PC-3 (cell line): Measurements from ENCODE around the gene CCNB2. TPM values are rescaled to one million over a fixed set of nuclear protein-coding genes. Genes with fewer than 3 reads are reported as not detected.

Experiments used
- ATAC-seq: fragments of 200-7000 bp; cut with Tn5 transposase; 2 replicates; pipeline ENCODE4 v1.9.1; 2020; ENCODE audit warnings: mild to moderate bottlenecking, moderate library complexity
- BruUV-seq: library from RNA; stranded (reverse); fragments of 400-500 nt; replicated peaks from 2 replicates; lab custom pipeline; 2021; lab: Mats Ljungman, UMichigan
- CTCF ChIA-PET: fragments of 300-600 bp; sonication (Branson Sonifier 250); formaldehyde crosslinking; loops from one replicate; lab custom pipeline; 2022; ENCODE audit warnings: antibody characterized with exemption; lab: Charles Lee
- POLR2A ChIA-PET: fragments of 300-600 bp; sonication (Branson Sonifier 250); formaldehyde crosslinking; loops from one replicate; lab custom pipeline; 2022; ENCODE audit warnings: antibody characterized with exemption; ENCODE audit not compliant: unreplicated experiment; lab: Charles Lee
- DNase-seq: peaks from one replicate; pipeline ENCODE4 v3.0.0-alpha.2; 2015
- H2AFZ ChIP-seq: fragments of 300-600 bp; sonication (generic); 2 replicates; pipeline ENCODE4 v1.6.0; 2016; ENCODE audit warnings: antibody characterized with exemption, low read length
- H3F3A ChIP-seq: fragments of 300-600 bp; sonication (generic); one replicate; pipeline ENCODE4 v1.6.0; 2017; ENCODE audit warnings: antibody characterized with exemption, low read length, control low read depth, mild to moderate bottlenecking; ENCODE audit not compliant: unreplicated experiment
- H3K27ac ChIP-seq: fragments of 300-600 bp; sonication (generic); 2 replicates; pipeline ENCODE4 v1.5.1; 2016; ENCODE audit warnings: mild to moderate bottlenecking, low read length
- H3K27me3 ChIP-seq: fragments of 300-600 bp; sonication (generic); 2 replicates; pipeline ENCODE4 v1.6.1; 2016; ENCODE audit warnings: low read length, mixed read lengths
- H3K36me3 ChIP-seq: fragments of 300-600 bp; sonication (generic); 2 replicates; pipeline ENCODE4 v1.6.1; 2016; ENCODE audit warnings: low read depth, mixed run types, low read length, mixed read lengths
- H3K4me1 ChIP-seq: fragments of 300-600 bp; sonication (generic); 2 replicates; pipeline ENCODE4 v1.5.1; 2016; ENCODE audit warnings: low read length; ENCODE audit not compliant: insufficient read depth
- H3K4me2 ChIP-seq: fragments of 300-600 bp; sonication (generic); 2 replicates; pipeline ENCODE4 v1.6.0; 2016; ENCODE audit warnings: low read length
- H3K4me3 ChIP-seq: fragments of 300-600 bp; sonication (generic); 2 replicates; pipeline ENCODE4 v1.5.1; 2016; ENCODE audit warnings: mild to moderate bottlenecking, low read length, mixed read lengths
- H3K79me2 ChIP-seq: fragments of 300-600 bp; sonication (generic); 2 replicates; pipeline ENCODE4 v1.6.1; 2017; ENCODE audit warnings: low read length, mixed read lengths
- H3K9ac ChIP-seq: fragments of 300-600 bp; sonication (generic); 2 replicates; pipeline ENCODE4 v1.6.0; 2016; ENCODE audit warnings: mild to moderate bottlenecking, low read length
- H3K9me2 ChIP-seq: fragments of 300-600 bp; sonication (generic); replicated peaks from 2 replicates; pipeline ENCODE4 v1.6.1; 2016; ENCODE audit warnings: mixed run types, low read length, mixed read lengths
- H3K9me3 ChIP-seq: fragments of 300-600 bp; sonication (generic); 2 replicates; pipeline ENCODE4 v1.6.1; 2016; ENCODE audit warnings: low read length, mixed read lengths
- H4K20me1 ChIP-seq: fragments of 300-600 bp; sonication (generic); 2 replicates; pipeline ENCODE4 v1.6.1; 2016; ENCODE audit warnings: low read length, mixed read lengths
- EZH2 ChIP-seq: fragments of 300-600 bp; sonication (generic); IDR thresholded peaks from one replicate; pipeline ENCODE4 v1.6.1; 2017; ENCODE audit warnings: antibody characterized with exemption, mild to moderate bottlenecking, low read length; ENCODE audit not compliant: unreplicated experiment
- EZH2phosphoT487 ChIP-seq: fragments of 300-600 bp; sonication (generic); IDR thresholded peaks from 2 replicates; pipeline ENCODE4 v1.6.1; 2018; ENCODE audit warnings: mild to moderate bottlenecking, antibody characterized with exemption, low read length, borderline replicate concordance
- intact Hi-C: fragments of 100-400 bp; cut with micrococcal nuclease; formaldehyde crosslinking; loops from 2 replicates; pipeline ENCODE4 v1.9.0; 2023
- total RNA-seq: library from RNA; depleted of rRNA; stranded (reverse); fragments of >200 nt; gene quantifications from 2 replicates; pipeline ENCODE4 v1.2.3, GENCODE V29; 2014
- TF ChIP-seq, protein P1 (sequence below): fragments of 300-600 bp; sonication (generic); conservative IDR thresholded peaks from 2 replicates; pipeline ENCODE4 v1.5.1; 2017; ENCODE audit warnings: antibody characterized with exemption, low read depth, mild to moderate bottlenecking, low read length

The CCNB2 gene
- total RNA-seq, 1 experiment from 2014 or later = 61.7 TPM

DNA sequence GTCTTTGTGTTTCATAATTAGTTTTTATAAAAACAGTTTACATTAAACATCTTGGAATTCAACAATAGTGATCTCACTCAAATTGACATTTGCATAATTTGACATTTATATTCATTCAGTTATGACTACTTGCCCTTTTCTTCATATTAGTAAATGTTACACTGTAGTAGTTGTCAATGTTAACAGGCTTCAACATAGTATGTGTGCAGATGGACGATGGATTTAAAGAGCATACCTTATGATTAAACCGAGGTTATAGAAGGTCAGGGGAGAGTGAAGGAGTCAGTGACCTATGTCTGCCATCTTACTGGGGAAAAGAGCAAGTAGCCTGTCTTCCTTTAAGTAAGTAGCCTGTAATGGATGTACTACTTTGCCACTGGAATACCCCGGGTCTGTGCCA is 8.5 kb upstream of the CCNB2 start:
- H3K36me3 ChIP-seq = peaks cover 16% of the 10 kb centered on the region
- H3K9me2 ChIP-seq = no peaks in the 10 kb centered on the region
- H4K20me1 ChIP-seq = no peaks in the 10 kb centered on the region
- no peaks in the 10 kb centered on the region for H3K79me2 ChIP-seq
- intact Hi-C loops = no loop called here
- no peaks in the 10 kb centered on the region for H3K4me1 ChIP-seq
- no peak overlapping the region for H3K9ac ChIP-seq
- no peak for DNase-seq
- ChIA-PET CTCF (no interaction called here), POLR2A (no interaction called here)
- H3K9me3 ChIP-seq = no peaks in the 10 kb centered on the region
- H3F3A ChIP-seq = no peaks in the 10 kb centered on the region
- BruUV-seq = no TSS peak
- H3K27me3 ChIP-seq = no peaks in the 10 kb centered on the region
- no peak overlapping the region for H3K27ac ChIP-seq
- H3K4me3 ChIP-seq = no peak overlapping the region
- TF ChIP-seq, protein P1, sequence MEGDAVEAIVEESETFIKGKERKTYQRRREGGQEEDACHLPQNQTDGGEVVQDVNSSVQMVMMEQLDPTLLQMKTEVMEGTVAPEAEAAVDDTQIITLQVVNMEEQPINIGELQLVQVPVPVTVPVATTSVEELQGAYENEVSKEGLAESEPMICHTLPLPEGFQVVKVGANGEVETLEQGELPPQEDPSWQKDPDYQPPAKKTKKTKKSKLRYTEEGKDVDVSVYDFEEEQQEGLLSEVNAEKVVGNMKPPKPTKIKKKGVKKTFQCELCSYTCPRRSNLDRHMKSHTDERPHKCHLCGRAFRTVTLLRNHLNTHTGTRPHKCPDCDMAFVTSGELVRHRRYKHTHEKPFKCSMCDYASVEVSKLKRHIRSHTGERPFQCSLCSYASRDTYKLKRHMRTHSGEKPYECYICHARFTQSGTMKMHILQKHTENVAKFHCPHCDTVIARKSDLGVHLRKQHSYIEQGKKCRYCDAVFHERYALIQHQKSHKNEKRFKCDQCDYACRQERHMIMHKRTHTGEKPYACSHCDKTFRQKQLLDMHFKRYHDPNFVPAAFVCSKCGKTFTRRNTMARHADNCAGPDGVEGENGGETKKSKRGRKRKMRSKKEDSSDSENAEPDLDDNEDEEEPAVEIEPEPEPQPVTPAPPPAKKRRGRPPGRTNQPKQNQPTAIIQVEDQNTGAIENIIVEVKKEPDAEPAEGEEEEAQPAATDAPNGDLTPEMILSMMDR = no peak
- TF ChIP-seq EZH2phosphoT487 (no peak), EZH2 (no peak)
- no peak for ATAC-seq
- H3K4me2 ChIP-seq = no peak overlapping the region
- H2AFZ ChIP-seq = no peak overlapping the region

DNA sequence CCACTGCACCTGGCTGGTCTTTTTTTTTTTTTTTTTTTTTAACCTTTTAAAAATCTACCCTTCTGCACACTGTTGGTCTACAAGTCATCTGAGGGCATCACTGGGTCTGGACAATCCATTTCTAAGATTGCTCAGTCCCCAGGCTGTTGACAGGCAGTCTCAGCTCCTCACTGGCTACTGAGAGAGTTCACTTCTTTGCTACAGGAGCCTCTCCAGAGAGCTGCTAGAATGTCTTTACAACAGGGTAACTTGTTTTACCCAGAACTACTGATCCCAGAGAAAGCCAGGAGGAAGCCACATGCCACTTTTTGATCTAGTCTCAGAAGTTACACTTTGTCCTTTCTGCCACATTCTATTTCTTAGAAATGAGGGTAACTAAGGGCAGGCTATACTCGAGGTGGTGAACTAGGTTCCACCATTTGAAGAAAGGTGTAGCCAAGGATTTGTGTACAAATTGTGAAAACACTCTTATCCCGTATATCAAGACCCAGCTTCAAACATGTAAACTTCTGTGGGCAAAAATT is 5.7 kb upstream of the CCNB2 start:
- no peak for ATAC-seq
- Histone ChIP-seq H4K20me1 (no peaks in the 10 kb centered on the region), H3K4me2 (no peak overlapping the region), H3K27me3 (no peaks in the 10 kb centered on the region), H3K9me2 (no peaks in the 10 kb centered on the region), H3K79me2 (no peaks in the 10 kb centered on the region), H3K36me3 (peaks cover 16% of the 10 kb centered on the region), H3K9me3 (no peaks in the 10 kb centered on the region), H3K4me1 (no peaks in the 10 kb centered on the region), H3K27ac (no peak overlapping the region), H3F3A (no peaks in the 10 kb centered on the region), H2AFZ (no peak overlapping the region), H3K4me3 (no peak overlapping the region), H3K9ac (no peak overlapping the region)
- TF ChIP-seq EZH2 (no peak), EZH2phosphoT487 (no peak)
- TF ChIP-seq, protein P1 = no peak
- no peak for DNase-seq
- CTCF ChIA-PET = no interaction called here
- intact Hi-C loops = no loop called here
- POLR2A ChIA-PET = no interaction called here
- BruUV-seq = no TSS peak

DNA sequence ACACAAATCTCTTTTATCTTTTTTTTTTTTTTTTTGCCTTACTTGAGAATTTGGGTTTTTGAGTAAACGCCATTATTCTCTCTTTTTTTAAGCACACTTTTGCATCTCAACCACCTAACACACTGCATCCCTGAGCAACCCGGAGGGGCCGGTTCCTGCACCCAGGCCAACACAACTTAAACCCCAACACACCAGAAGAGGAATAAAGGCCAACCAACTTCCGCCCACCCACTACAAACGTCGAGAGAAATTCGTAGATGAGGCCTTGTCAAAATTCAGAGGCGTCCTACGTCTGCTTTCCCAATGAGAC is 389 bp upstream of the CCNB2 start:
- intact Hi-C loops = no loop called here

More for the DNA sequence above, 389 bp upstream of the CCNB2 start:
- Histone ChIP-seq H3K27me3 (no peaks in the 10 kb centered on the region), H3K36me3 (peaks cover 18% of the 10 kb centered on the region), H2AFZ (peak overlapping the region; percentile 90), H3K4me3 (peak overlapping the region; percentile 80), H3K4me2 (peak overlapping the region; percentile 72), H3K79me2 (peaks cover 37% of the 10 kb centered on the region), H3K9me3 (no peaks in the 10 kb centered on the region), H3K9me2 (no peaks in the 10 kb centered on the region), H3K27ac (no peak overlapping the region), H4K20me1 (no peaks in the 10 kb centered on the region), H3F3A (no peaks in the 10 kb centered on the region), H3K9ac (peak overlapping the region; percentile 79), H3K4me1 (peaks cover 9% of the 10 kb centered on the region; the same call in 1 of the 2 replicates)
- DNase-seq (no peak), ATAC-seq (peak; percentile 4; the same call in 1 of the 2 replicates)
- no TSS peak for BruUV-seq
- POLR2A ChIA-PET = no interaction called here
- TF ChIP-seq, protein P1 = no peak
- TF ChIP-seq EZH2 (no peak), EZH2phosphoT487 (no peak)
- CTCF ChIA-PET = no interaction called here
